Activated naive CD8-positive, alpha-beta T cell treated with anti-CD3 and anti-CD28 coated beads for 36 hours (primary cell): ENCODE measurements around the gene LAMP5. TPM values are rescaled to one million over a fixed set of nuclear protein-coding genes. Genes with fewer than 3 reads are reported as not detected.

Experiments used
- DNase-seq: peaks from one replicate; pipeline ENCODE4 v3.0.0; 2021
- H3K27ac Mint-ChIP-seq: one replicate; pipeline ENCODE4 v1.8.0; 2022; ENCODE audit warnings: mild to moderate bottlenecking, moderate library complexity, mixed read lengths
- H3K27me3 Mint-ChIP-seq: one replicate; pipeline ENCODE4 v1.8.0; 2022; ENCODE audit warnings: mild to moderate bottlenecking, mixed read lengths
- H3K36me3 Mint-ChIP-seq: one replicate; pipeline ENCODE4 v1.8.0; 2021; ENCODE audit warnings: mild to moderate bottlenecking, mixed read lengths
- H3K4me1 Mint-ChIP-seq: one replicate; pipeline ENCODE4 v1.8.0; 2021; ENCODE audit warnings: mixed read lengths
- H3K4me3 Mint-ChIP-seq: one replicate; pipeline ENCODE4 v1.8.0; 2022; ENCODE audit warnings: mild to moderate bottlenecking, moderate library complexity, mixed read lengths
- H3K9me3 Mint-ChIP-seq: one replicate; pipeline ENCODE4 v1.8.0; 2022; ENCODE audit warnings: mixed read lengths
- total RNA-seq, 2 experiments: library from RNA; stranded (reverse); gene quantifications; one replicate each; pipeline ENCODE4 v1.2.3, GENCODE V29; 2021

Gene LAMP5
- total RNA-seq, 2 experiments from 2014 or later: not detected

DNA sequence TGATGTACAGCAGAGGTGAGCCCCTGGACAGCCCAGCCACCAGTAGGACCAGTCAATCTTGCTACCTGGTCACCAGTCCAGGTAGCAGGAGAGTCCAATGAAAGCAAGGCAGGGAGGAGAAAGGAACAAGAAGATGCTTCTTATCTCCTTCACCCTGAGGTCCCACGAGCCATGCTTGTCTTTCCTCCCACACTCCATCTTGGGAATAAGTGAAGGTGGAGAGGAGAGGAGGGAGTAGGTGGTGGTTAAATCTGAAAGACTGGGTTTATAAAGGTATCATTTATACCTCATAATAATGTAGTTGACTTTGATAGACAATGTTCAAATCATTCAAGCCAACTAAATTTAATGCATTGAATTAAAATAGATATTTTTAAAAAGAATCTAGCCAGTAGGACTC, 35.9 kb downstream of the LAMP5 start:
- Mint-ChIP-seq H3K4me1 (no peaks in the 10 kb centered on the region), H3K36me3 (no peaks in the 10 kb centered on the region), H3K4me3 (no peak overlapping the region), H3K9me3 (no peaks in the 10 kb centered on the region), H3K27ac (no peak overlapping the region), H3K27me3 (peaks cover 4% of the 10 kb centered on the region)
- DNase-seq: no peak

DNA sequence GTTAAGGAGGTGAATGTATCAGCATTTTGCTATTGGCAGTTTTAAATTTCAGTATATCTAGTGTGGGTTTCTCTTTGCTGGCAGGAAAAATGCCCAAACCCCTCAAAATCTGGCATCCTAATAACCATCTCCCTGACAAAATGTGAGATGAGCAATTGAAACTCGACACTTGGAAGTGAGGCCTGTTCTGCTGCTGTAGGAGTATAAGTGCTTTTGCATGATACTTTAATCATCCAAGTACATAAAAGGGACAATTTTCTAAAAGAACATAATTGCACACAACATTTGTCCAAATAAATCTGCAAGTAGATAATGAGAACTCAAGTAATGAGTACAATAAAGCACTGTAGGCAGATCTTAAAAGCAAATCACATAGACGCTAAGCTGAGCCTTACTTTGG, 36.5 kb downstream of the LAMP5 start:
- H3K27ac Mint-ChIP-seq: no peak overlapping the region
- H3K4me3 Mint-ChIP-seq: no peak overlapping the region
- H3K9me3 Mint-ChIP-seq: no peaks in the 10 kb centered on the region
- no peaks in the 10 kb centered on the region for H3K36me3 Mint-ChIP-seq
- H3K4me1 Mint-ChIP-seq: no peaks in the 10 kb centered on the region
- DNase-seq: no peak
- H3K27me3 Mint-ChIP-seq: no peaks in the 10 kb centered on the region

GRCh38 chr20:9551808-9552550, 37.6 kb downstream of the LAMP5 start:
- H3K27me3 Mint-ChIP-seq: no peaks in the 10 kb centered on the region
- H3K36me3 Mint-ChIP-seq: no peaks in the 10 kb centered on the region
- H3K4me3 Mint-ChIP-seq: no peak overlapping the region
- no peaks in the 10 kb centered on the region for H3K4me1 Mint-ChIP-seq
- H3K27ac Mint-ChIP-seq: no peak overlapping the region
- DNase-seq: no peak
- no peaks in the 10 kb centered on the region for H3K9me3 Mint-ChIP-seq

DNA sequence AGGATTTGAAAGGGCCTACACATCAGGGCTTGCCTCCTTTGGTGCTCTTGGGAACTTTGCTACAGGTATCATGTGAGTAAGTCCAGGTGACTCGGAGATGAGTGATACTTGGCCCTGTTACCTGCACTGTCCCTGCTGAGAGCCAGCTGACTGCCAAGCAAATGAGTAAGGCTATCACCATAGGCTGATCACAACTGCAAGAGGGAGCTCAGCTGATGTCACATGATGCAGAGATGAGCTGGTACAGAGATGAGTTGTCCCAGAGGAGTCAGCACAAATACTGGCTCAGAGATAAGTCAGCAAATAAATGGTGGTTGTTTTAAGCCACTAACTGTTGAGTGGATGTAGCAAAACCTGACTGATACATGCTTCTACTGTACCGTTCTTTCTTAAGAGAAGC, 41.4 kb downstream of the LAMP5 start:
- no peaks in the 10 kb centered on the region for H3K9me3 Mint-ChIP-seq
- no peaks in the 10 kb centered on the region for H3K36me3 Mint-ChIP-seq
- peaks cover 4% of the 10 kb centered on the region for H3K27me3 Mint-ChIP-seq
- DNase-seq: no peak
- no peaks in the 10 kb centered on the region for H3K4me1 Mint-ChIP-seq
- no peak overlapping the region for H3K27ac Mint-ChIP-seq
- H3K4me3 Mint-ChIP-seq: no peak overlapping the region

DNA sequence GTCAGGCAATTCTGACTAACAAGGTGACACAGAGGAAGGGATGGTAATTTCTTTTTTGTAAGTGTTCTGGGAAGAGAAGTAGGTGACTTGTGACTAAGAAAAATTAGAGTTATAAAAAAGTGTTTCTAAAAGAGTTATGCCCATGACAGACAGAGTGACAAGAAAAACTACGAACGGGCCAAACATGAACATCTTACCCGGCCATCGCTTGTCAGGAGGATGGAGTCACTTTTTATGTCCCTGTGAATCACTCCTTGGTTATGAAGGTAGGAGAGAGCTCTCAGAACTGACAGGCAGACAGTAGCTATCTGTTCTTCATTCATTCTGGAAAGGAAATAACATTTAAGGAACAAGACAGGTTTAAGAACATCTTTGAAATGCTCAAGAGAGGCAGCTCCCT, 43.0 kb downstream of the LAMP5 start:
- H3K9me3 Mint-ChIP-seq: no peaks in the 10 kb centered on the region
- H3K4me1 Mint-ChIP-seq: no peaks in the 10 kb centered on the region
- no peak overlapping the region for H3K27ac Mint-ChIP-seq
- DNase-seq: no peak
- H3K36me3 Mint-ChIP-seq: no peaks in the 10 kb centered on the region
- H3K4me3 Mint-ChIP-seq: no peak overlapping the region
- peaks cover 4% of the 10 kb centered on the region for H3K27me3 Mint-ChIP-seq

- H3K36me3 Mint-ChIP-seq: no peaks in the 10 kb centered on the region
Observed at GRCh38 chr20:9565910-9566550, 51.6 kb downstream of the LAMP5 start.

GRCh38 chr20:9566977-9567376, 52.6 kb downstream of the LAMP5 start:
- H3K27ac Mint-ChIP-seq: no peak overlapping the region
- H3K9me3 Mint-ChIP-seq: no peaks in the 10 kb centered on the region
- peaks cover 9% of the 10 kb centered on the region for H3K27me3 Mint-ChIP-seq
- H3K4me1 Mint-ChIP-seq: no peaks in the 10 kb centered on the region
- H3K36me3 Mint-ChIP-seq: no peaks in the 10 kb centered on the region
- no peak overlapping the region for H3K4me3 Mint-ChIP-seq
- no peak for DNase-seq

More at GRCh38 chr20:9565910-9566550, 51.6 kb downstream of the LAMP5 start:
- Mint-ChIP-seq H3K4me3 (no peak overlapping the region), H3K4me1 (no peaks in the 10 kb centered on the region), H3K27me3 (peaks cover 4% of the 10 kb centered on the region), H3K27ac (no peak overlapping the region), H3K9me3 (no peaks in the 10 kb centered on the region)
- DNase-seq: no peak

GRCh38 chr20:9570612-9571011, 56.2 kb downstream of the LAMP5 start:
- Mint-ChIP-seq H3K27me3 (peaks cover 12% of the 10 kb centered on the region), H3K27ac (no peak overlapping the region), H3K4me1 (no peaks in the 10 kb centered on the region), H3K4me3 (no peak overlapping the region), H3K9me3 (no peaks in the 10 kb centered on the region), H3K36me3 (no peaks in the 10 kb centered on the region)
- no peak for DNase-seq

DNA sequence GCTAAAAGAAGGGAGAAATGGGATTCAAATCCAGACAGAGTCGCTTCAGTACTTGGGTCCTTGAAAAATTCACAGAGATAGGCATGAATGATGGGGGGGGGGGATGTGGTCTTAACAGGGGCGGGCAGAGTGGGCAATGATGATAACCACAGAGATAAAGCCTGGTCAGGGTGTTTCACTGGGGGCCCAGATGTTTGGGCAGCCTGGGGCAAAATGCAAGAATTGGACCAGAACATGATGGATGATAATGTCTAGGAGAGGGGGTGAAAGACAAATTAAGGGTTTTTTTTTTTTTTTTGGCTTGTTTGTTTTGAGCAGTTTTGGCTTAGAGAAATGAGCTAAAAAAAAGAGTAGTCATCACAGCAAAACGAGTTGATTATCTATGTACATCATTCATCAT, 57.4 kb downstream of the LAMP5 start:
- Mint-ChIP-seq H3K36me3 (no peaks in the 10 kb centered on the region), H3K4me3 (no peak overlapping the region), H3K27me3 (peaks cover 8% of the 10 kb centered on the region), H3K9me3 (no peaks in the 10 kb centered on the region), H3K4me1 (no peaks in the 10 kb centered on the region), H3K27ac (no peak overlapping the region)
- no peak for DNase-seq

GRCh38 chr20:9572670-9573069, 58.3 kb downstream of the LAMP5 start:
- no peaks in the 10 kb centered on the region for H3K36me3 Mint-ChIP-seq
- no peak overlapping the region for H3K4me3 Mint-ChIP-seq
- H3K27ac Mint-ChIP-seq: no peak overlapping the region
- no peaks in the 10 kb centered on the region for H3K4me1 Mint-ChIP-seq
- H3K9me3 Mint-ChIP-seq: no peaks in the 10 kb centered on the region
- DNase-seq: no peak
- H3K27me3 Mint-ChIP-seq: peaks cover 8% of the 10 kb centered on the region

DNA sequence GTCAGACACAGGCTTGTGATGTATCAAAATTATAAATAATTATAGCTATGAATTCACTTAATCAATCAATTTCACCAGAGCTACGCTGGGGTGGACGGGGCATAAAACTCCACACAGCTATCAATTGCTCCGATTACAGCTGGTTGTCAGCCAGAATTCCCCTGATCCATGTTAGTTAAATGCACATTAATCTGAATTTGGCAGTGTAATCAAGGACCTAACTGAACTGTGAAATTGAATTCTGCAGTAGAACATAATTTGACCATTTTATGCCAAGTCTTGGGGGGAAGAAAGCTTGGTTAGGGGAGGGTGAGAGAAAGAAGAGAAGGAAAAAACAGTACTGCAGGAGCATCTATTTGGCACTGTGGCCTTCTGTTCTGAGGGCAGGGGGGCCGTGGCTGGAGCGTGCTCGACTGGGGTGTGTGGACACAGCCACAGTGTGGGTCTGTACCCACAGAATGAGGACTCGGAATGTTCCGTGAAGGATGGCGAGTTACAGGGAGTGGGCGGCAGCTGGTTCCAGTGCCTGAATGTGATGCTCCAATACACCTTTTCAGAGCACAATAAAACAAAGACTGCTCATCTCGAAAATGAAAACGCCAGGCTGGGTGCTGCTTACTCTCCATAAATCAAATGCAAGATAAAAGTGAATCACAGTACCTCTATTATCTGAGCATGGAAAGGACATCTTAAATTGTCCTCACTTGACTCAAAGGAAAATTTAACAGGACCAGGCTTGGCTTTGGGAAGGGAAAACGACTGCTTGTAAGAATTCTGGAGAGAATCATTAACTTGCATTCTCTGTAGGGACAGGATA, 59.2 kb downstream of the LAMP5 start:
- Mint-ChIP-seq H3K27me3 (peaks cover 8% of the 10 kb centered on the region), H3K9me3 (no peaks in the 10 kb centered on the region), H3K4me3 (no peak overlapping the region), H3K27ac (no peak overlapping the region), H3K36me3 (no peaks in the 10 kb centered on the region), H3K4me1 (no peaks in the 10 kb centered on the region)
- no peak for DNase-seq

DNA sequence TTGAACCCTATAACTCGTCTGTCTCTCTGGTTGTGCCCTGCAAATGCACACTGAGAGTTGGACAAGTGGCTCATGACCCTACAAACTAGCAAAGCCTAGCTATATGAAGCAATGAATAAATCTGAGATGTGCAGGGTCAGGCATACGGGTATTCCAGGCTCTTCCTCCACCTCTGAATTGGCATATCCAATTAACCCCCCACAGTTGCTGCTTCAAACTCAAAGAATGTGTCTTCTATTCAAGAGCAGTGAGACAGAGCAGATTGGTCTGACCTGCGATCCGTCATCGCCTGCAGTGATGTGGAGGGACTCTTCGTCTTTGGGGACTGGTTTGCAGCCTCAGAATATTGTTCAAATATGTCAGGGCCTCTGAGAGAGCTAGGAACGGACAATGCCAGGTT, 59.8 kb downstream of the LAMP5 start:
- Mint-ChIP-seq H3K27me3 (peaks cover 8% of the 10 kb centered on the region), H3K27ac (no peak overlapping the region), H3K9me3 (no peaks in the 10 kb centered on the region), H3K36me3 (no peaks in the 10 kb centered on the region), H3K4me3 (no peak overlapping the region), H3K4me1 (no peaks in the 10 kb centered on the region)
- DNase-seq: no peak

GRCh38 chr20:9574776-9575175, 60.4 kb downstream of the LAMP5 start:
- Mint-ChIP-seq H3K9me3 (no peaks in the 10 kb centered on the region), H3K4me1 (no peaks in the 10 kb centered on the region), H3K27ac (no peak overlapping the region), H3K36me3 (no peaks in the 10 kb centered on the region), H3K27me3 (peaks cover 8% of the 10 kb centered on the region), H3K4me3 (no peak overlapping the region)
- DNase-seq: no peak

GRCh38 chr20:9575836-9576235, 61.4 kb downstream of the LAMP5 start:
- Mint-ChIP-seq H3K4me1 (no peaks in the 10 kb centered on the region), H3K36me3 (no peaks in the 10 kb centered on the region), H3K27me3 (peaks cover 8% of the 10 kb centered on the region), H3K4me3 (no peak overlapping the region), H3K27ac (no peak overlapping the region), H3K9me3 (no peaks in the 10 kb centered on the region)
- DNase-seq: no peak

DNA sequence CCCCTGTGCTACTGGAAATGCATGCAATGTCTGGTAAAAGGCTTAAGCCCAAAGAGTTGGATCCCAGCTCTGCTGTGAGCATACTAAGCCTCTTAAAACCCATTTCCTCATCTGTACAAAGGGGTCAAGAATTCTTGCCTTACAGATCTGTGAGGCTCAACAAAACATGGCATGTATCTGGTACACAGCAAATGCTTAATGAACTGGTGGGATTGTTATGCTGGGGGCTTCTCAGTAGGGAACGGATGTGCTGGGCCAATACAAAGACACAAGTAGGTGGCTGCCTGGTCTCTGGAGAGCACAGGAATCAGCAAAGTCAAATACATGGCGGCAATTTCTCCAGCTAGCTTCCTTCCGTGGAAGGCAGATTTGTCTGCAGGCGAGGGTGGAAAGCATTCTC, 62.3 kb downstream of the LAMP5 start:
- Mint-ChIP-seq H3K4me3 (no peak overlapping the region), H3K36me3 (no peaks in the 10 kb centered on the region), H3K27me3 (peaks cover 6% of the 10 kb centered on the region), H3K9me3 (no peaks in the 10 kb centered on the region), H3K27ac (no peak overlapping the region), H3K4me1 (no peaks in the 10 kb centered on the region)
- no peak for DNase-seq
